ENCODE measurements around the gene CABP2. TPM values are rescaled to one million over a fixed set of nuclear protein-coding genes. Genes with fewer than 3 reads are reported as not detected.

Gene CABP2
- total RNA-seq: not detected

- H3K4me1 ChIP-seq: no peaks in the 10 kb centered on the region
- no peak within 1 kb of the TSS for H3K4me3 ChIP-seq
- no peaks in the 10 kb centered on the region for H3K9me3 ChIP-seq
- H3K36me3 ChIP-seq: no peaks in the 10 kb centered on the region
- DNase-seq (no peak), ATAC-seq (no peak)
- intact Hi-C loops (cut with DNase I; ENCODE audit: low total_unique reads): no loop called here
- peaks cover 0 to 4% (median 4%) of the 10 kb centered on the region in 3 donors for H3K27me3 ChIP-seq
- in situ Hi-C loops (cut with MboI; ENCODE audit: low sequenced_read_pairs in 4 of 4): no loop called here
- TF ChIP-seq POLR2A (IDR thresholded peaks at IDR 0.05) (no peak), CTCF (IDR thresholded peaks at IDR 0.05 in 4 of 5, conservative IDR thresholded peaks at IDR 0.05 in 1 of 5) (no peak)
- no peak within 1 kb of the TSS for H3K27ac ChIP-seq
These were observed at the start of gene CABP2 for GRCh38 chr11:67522844-67523555. CABP2 (minus strand) TSS chr11:67523446; CDS start chr11:67523326, 120 bp downstream.

GRCh38 chr11:67572747-67573419 lies 49.6 kb upstream of the CABP2 start:
- DNase-seq: peak; percentile 37 to 78
- intact Hi-C loops (cut with DNase I; ENCODE audit: low total_unique reads) (loop anchor here (1.0 to 2.0 kb wide), 4 partner anchors 10 to 86 kb away; partner anchors contain the start of genes GSTP1 and NDUFV1), in situ Hi-C loops (cut with MboI; ENCODE audit: low sequenced_read_pairs in 4 of 4) (no loop called here)
- Histone ChIP-seq H3K36me3 (no peaks in the 10 kb centered on the region), H3K4me3 (no peak overlapping the region), H3K27ac (peak overlapping the region in 2 of 4 donors; percentile 39 to 41), H3K4me1 (no peaks in the 10 kb centered on the region), H3K27me3 (no peaks in the 10 kb centered on the region), H3K9me3 (no peaks in the 10 kb centered on the region)
- TF ChIP-seq POLR2A (IDR thresholded peaks at IDR 0.05): no peak
- peak; percentile 71 to 88 (median 76) for TF ChIP-seq CTCF (IDR thresholded peaks at IDR 0.05 in 4 of 5, conservative IDR thresholded peaks at IDR 0.05 in 1 of 5)
- peak; percentile 52 to 80 for ATAC-seq

GRCh38 chr11:67572305-67572704 lies 49.1 kb upstream of the CABP2 start:
- in situ Hi-C loops (cut with MboI; ENCODE audit: low sequenced_read_pairs in 4 of 4): no loop called here
- no peak for TF ChIP-seq CTCF (IDR thresholded peaks at IDR 0.05 in 4 of 5, conservative IDR thresholded peaks at IDR 0.05 in 1 of 5)
- TF ChIP-seq POLR2A (IDR thresholded peaks at IDR 0.05): no peak
- DNase-seq: no peak
- Histone ChIP-seq H3K36me3 (no peaks in the 10 kb centered on the region), H3K4me3 (no peak overlapping the region), H3K27ac (peak overlapping the region in 1 of 4 donors; percentile 41), H3K4me1 (no peaks in the 10 kb centered on the region), H3K27me3 (no peaks in the 10 kb centered on the region), H3K9me3 (no peaks in the 10 kb centered on the region)
- ATAC-seq: no peak
- intact Hi-C loops (cut with DNase I; ENCODE audit: low total_unique reads): loop anchor here (1.0 to 2.0 kb wide), 4 partner anchors 9 to 86 kb away; partner anchors contain the start of genes GSTP1 and NDUFV1

- H3K27me3 ChIP-seq: no peaks in the 10 kb centered on the region
- H3K9me3 ChIP-seq: no peaks in the 10 kb centered on the region
- no peaks in the 10 kb centered on the region for H3K4me1 ChIP-seq
- H3K4me3 ChIP-seq: no peak overlapping the region
- TF ChIP-seq POLR2A (IDR thresholded peaks at IDR 0.05) (no peak), CTCF (IDR thresholded peaks at IDR 0.05 in 4 of 5, conservative IDR thresholded peaks at IDR 0.05 in 1 of 5) (no peak)
- intact Hi-C loops (cut with DNase I; ENCODE audit: low total_unique reads): no loop called here
- ATAC-seq (no peak), DNase-seq (no peak)
- no peak overlapping the region for H3K27ac ChIP-seq
- in situ Hi-C loops (cut with MboI; ENCODE audit: low sequenced_read_pairs in 4 of 4): no loop called here
- H3K36me3 ChIP-seq: no peaks in the 10 kb centered on the region
These were observed 48.2 kb upstream of the CABP2 start for GRCh38 chr11:67571443-67571842.
